ENCODE measurements around the gene NTSR1. TPM values are rescaled to one million over a fixed set of nuclear protein-coding genes. Genes with fewer than 3 reads are reported as not detected.

Gene NTSR1
- total and polyA plus RNA-seq, 4 donors = 0.02 to 3.7 (median 0.76) TPM

DNA sequence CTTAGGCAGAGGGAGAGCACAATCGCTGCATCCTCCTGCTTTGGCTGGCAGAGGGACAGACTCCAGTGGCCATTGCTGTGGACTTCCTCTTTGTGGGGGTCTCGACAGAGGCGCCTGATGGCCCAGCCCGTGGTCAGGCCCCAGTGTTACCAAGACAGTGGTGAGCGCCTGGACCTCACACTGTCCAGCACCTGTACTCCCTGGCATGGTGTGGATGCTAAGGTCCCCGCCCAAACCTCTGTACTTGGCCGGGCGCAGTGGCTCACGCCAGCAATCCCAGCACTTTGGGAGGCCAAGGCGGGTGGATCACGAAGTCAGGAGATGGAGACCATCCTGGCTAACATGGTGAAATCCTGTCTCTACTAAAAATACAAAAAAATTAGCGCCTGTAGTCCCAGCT, 2.3 kb upstream of the NTSR1 start:
- WGBS, 2 donors = 80 to 85% methylated on average over 12 of the region's 12 CpGs

DNA sequence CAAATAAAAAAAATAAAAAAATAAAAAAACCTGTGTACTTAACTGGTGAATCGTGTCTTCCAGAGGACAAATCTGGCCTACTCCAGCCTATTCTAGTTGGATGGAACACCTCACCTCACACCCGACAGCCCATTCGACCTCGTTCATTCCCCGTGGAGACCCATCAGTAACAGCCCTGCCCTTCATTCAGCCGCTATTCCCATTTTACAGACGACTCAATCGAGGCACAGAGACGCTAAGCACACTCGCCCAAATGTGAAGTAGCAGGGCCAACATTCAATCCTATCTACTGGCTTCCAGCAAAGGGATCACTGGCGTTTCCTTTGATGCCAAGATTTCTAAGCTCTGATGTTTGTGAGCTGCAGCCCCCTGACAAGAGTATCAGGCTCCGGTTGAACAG, 1.8 kb upstream of the NTSR1 start:
- no peak for DNase-seq
- no peaks in the 10 kb centered on the region for H3K9me3 ChIP-seq (ENCODE audit: control insufficient read depth in 4 of 4, insufficient read depth in 3 of 4, low read length in 3 of 4)
- H3K36me3 ChIP-seq (ENCODE audit: control insufficient read depth in 4 of 4, insufficient read depth in 4 of 4, low read length in 4 of 4) = no peaks in the 10 kb centered on the region
- no peak overlapping the region for H3K27ac ChIP-seq (ENCODE audit: low read depth in 1 of 2, low read length in 1 of 2)
- ATAC-seq (ENCODE audit: insufficient read depth, low FRiP score) = no peak
- H3K4me1 ChIP-seq (ENCODE audit: control insufficient read depth in 5 of 5, insufficient read depth in 5 of 5, low read length in 5 of 5) = peaks cover 0 to 6% (median 0%) of the 10 kb centered on the region in 5 donors
- TF ChIP-seq, protein P1, sequence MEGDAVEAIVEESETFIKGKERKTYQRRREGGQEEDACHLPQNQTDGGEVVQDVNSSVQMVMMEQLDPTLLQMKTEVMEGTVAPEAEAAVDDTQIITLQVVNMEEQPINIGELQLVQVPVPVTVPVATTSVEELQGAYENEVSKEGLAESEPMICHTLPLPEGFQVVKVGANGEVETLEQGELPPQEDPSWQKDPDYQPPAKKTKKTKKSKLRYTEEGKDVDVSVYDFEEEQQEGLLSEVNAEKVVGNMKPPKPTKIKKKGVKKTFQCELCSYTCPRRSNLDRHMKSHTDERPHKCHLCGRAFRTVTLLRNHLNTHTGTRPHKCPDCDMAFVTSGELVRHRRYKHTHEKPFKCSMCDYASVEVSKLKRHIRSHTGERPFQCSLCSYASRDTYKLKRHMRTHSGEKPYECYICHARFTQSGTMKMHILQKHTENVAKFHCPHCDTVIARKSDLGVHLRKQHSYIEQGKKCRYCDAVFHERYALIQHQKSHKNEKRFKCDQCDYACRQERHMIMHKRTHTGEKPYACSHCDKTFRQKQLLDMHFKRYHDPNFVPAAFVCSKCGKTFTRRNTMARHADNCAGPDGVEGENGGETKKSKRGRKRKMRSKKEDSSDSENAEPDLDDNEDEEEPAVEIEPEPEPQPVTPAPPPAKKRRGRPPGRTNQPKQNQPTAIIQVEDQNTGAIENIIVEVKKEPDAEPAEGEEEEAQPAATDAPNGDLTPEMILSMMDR (IDR thresholded peaks at IDR 0.05; ENCODE audit: control extremely low read depth, extremely low read depth) = no peak
- no peak overlapping the region for H3K9ac ChIP-seq (ENCODE audit: insufficient read depth in 1 of 2, low read length in 2 of 2)
- 81 to 86% methylated on average over 12 of the region's 12 CpGs for WGBS, 2 donors
- no peak overlapping the region for H3K4me3 ChIP-seq
- H3K27me3 ChIP-seq (ENCODE audit: control insufficient read depth in 3 of 3, insufficient read depth in 3 of 3, low read length in 2 of 3) = peaks cover 13 to 38% (median 30%) of the 10 kb centered on the region in 3 donors

More for the DNA sequence above, 2.3 kb upstream of the NTSR1 start:
- TF ChIP-seq, protein P1 (IDR thresholded peaks at IDR 0.05; ENCODE audit: control extremely low read depth, extremely low read depth) = no peak
- H3K4me3 ChIP-seq = no peak overlapping the region
- H3K9ac ChIP-seq (ENCODE audit: insufficient read depth in 1 of 2, low read length in 2 of 2) = no peak overlapping the region
- H3K36me3 ChIP-seq (ENCODE audit: control insufficient read depth in 4 of 4, insufficient read depth in 4 of 4, low read length in 4 of 4) = no peaks in the 10 kb centered on the region
- no peaks in the 10 kb centered on the region for H3K9me3 ChIP-seq (ENCODE audit: control insufficient read depth in 4 of 4, insufficient read depth in 3 of 4, low read length in 3 of 4)
- peaks cover 0 to 6% (median 0%) of the 10 kb centered on the region in 5 donors for H3K4me1 ChIP-seq (ENCODE audit: control insufficient read depth in 5 of 5, insufficient read depth in 5 of 5, low read length in 5 of 5)
- no peak for DNase-seq
- ATAC-seq (ENCODE audit: insufficient read depth, low FRiP score) = no peak
- H3K27ac ChIP-seq (ENCODE audit: low read depth in 1 of 2, low read length in 1 of 2) = no peak overlapping the region
- H3K27me3 ChIP-seq (ENCODE audit: control insufficient read depth in 3 of 3, insufficient read depth in 3 of 3, low read length in 2 of 3) = peaks cover 13 to 38% (median 30%) of the 10 kb centered on the region in 3 donors

DNA sequence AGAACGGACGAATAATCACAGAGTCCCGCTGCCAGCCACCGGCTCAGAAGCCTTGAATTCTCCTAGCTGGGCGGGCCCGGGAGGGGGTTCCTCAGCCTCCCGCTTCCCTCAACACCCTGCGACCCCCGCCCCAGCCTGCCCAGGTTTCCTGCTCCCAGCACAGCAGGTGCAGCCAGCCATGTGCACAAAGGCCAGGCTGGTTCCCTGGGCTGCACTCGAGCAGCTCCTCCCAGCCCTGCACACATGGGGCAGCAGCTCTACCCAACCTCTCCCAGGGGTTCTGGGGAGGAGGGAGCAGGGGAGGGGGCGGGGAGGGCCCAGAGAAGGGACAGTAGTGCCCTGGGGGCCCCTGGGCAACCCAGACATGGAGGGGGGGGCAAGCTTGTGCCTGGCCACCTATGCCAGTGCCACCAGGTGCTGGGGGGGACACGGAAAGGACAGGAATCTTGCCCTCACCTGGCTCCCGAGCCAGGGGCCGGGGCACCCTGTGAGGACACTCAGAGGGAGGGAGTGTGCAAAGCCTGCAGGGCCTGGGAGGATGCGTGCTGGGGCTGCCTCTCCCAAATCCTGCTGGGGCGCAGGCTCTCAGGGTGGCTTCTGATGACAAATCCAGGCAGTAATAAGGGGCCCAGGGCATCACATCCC, 1.2 kb upstream of the NTSR1 start:
- Histone ChIP-seq H3K36me3 (ENCODE audit: control insufficient read depth in 4 of 4, insufficient read depth in 4 of 4, low read length in 4 of 4) (no peaks in the 10 kb centered on the region), H3K4me1 (ENCODE audit: control insufficient read depth in 5 of 5, insufficient read depth in 5 of 5, low read length in 5 of 5) (peaks cover 0 to 6% (median 0%) of the 10 kb centered on the region in 5 donors), H3K4me3 (no peak overlapping the region), H3K27ac (ENCODE audit: low read depth in 1 of 2, low read length in 1 of 2) (no peak overlapping the region), H3K9me3 (ENCODE audit: control insufficient read depth in 4 of 4, insufficient read depth in 3 of 4, low read length in 3 of 4) (no peaks in the 10 kb centered on the region), H3K9ac (ENCODE audit: insufficient read depth in 1 of 2, low read length in 2 of 2) (no peak overlapping the region), H3K27me3 (ENCODE audit: control insufficient read depth in 3 of 3, insufficient read depth in 3 of 3, low read length in 2 of 3) (peaks cover 13 to 38% (median 30%) of the 10 kb centered on the region in 3 donors)
- 55 to 56% methylated on average over 15 to 16 of the region's 16 CpGs for WGBS, 2 donors
- no peak for DNase-seq
- TF ChIP-seq, protein P1 (IDR thresholded peaks at IDR 0.05; ENCODE audit: control extremely low read depth, extremely low read depth) = no peak
- ATAC-seq (ENCODE audit: insufficient read depth, low FRiP score) = no peak
